WTC11 (cell line): Measurements from ENCODE around the gene TFDP1. TPM values are rescaled to one million over a fixed set of nuclear protein-coding genes. Genes with fewer than 3 reads are reported as not detected.
A peak's percentile ranks its signal among the peaks of the same experiment; 100 is the strongest.

ENCODE experiments used
- ATAC-seq: fragments of 200-7000 bp; cut with Tn5 transposase; 2 replicates; pipeline ENCODE4 v1.10.0; 2021; ENCODE audit warnings: mild to moderate bottlenecking, moderate library complexity
- CTCF ChIA-PET: fragments of 300-600 bp; sonication (Branson Sonifier 250); formaldehyde crosslinking; loops from one replicate; lab custom pipeline; 2021; ENCODE audit warnings: antibody characterized with exemption; lab: Charles Lee
- POLR2A ChIA-PET: fragments of 350-600 bp; sonication (Branson Sonifier 250); formaldehyde crosslinking; loops from one replicate; lab custom pipeline; 2021; ENCODE audit warnings: antibody characterized with exemption; lab: Charles Lee
- DNase-seq: peaks from one replicate; pipeline ENCODE4 v3.0.0; 2021; ENCODE audit warnings: low spot score
- H3K27ac Mint-ChIP-seq: 2 replicates; pipeline ENCODE4 v1.8.0; 2021; ENCODE audit warnings: mixed read lengths
- H3K27me3 Mint-ChIP-seq: 2 replicates; pipeline ENCODE4 v1.8.0; 2021; ENCODE audit warnings: low read depth, mild to moderate bottlenecking, moderate library complexity, mixed read lengths
- H3K36me3 Mint-ChIP-seq: 2 replicates; pipeline ENCODE4 v1.8.0; 2021; ENCODE audit warnings: mixed read lengths
- H3K4me1 Mint-ChIP-seq: 2 replicates; pipeline ENCODE4 v1.8.0; 2022; ENCODE audit warnings: mixed read lengths
- H3K4me3 Mint-ChIP-seq: 2 replicates; pipeline ENCODE4 v1.8.0; 2021; ENCODE audit warnings: mild to moderate bottlenecking, moderate library complexity, mixed read lengths
- H3K9me3 Mint-ChIP-seq: 2 replicates; pipeline ENCODE4 v1.8.0; 2021; ENCODE audit warnings: mixed read lengths
- AR ChIP-seq: fragments of 250-450 bp; sonication (Bioruptor Pico); IDR thresholded peaks from 2 replicates; pipeline ENCODE4 v1.9.0; 2021; ENCODE audit warnings: mild to moderate bottlenecking
- CBFB ChIP-seq: sonication (generic); formaldehyde crosslinking; IDR thresholded peaks from 2 replicates; pipeline ENCODE4 v1.8.1; 2022; ENCODE audit warnings: mild to moderate bottlenecking, low read depth, missing genetic modification reagents
- CREM ChIP-seq: sonication (generic); formaldehyde crosslinking; IDR thresholded peaks from 2 replicates; pipeline ENCODE4 v1.8.1; 2022; ENCODE audit warnings: mild to moderate bottlenecking, missing genetic modification reagents, moderate library complexity
- ESRRA ChIP-seq: sonication (generic); formaldehyde crosslinking; IDR thresholded peaks from 2 replicates; pipeline ENCODE4 v1.8.1; 2022; ENCODE audit warnings: mild to moderate bottlenecking, missing genetic modification reagents, borderline replicate concordance
- FOXJ3 ChIP-seq: sonication (generic); formaldehyde crosslinking; IDR thresholded peaks from 2 replicates; pipeline ENCODE4 v1.9.0; 2021; ENCODE audit warnings: missing genetic modification reagents, mild to moderate bottlenecking, borderline replicate concordance
- GTF2I ChIP-seq: fragments of 250-450 bp; sonication (Bioruptor Pico); conservative IDR thresholded peaks from 2 replicates; pipeline ENCODE4 v1.4.0; 2021; ENCODE audit warnings: mild to moderate bottlenecking
- HMGA2 ChIP-seq: fragments of 250-450 bp; sonication (Bioruptor Pico); IDR thresholded peaks from 2 replicates; pipeline ENCODE4 v1.4.0; 2021; ENCODE audit warnings: mild to moderate bottlenecking, moderate library complexity
- IRF1 ChIP-seq: sonication (generic); formaldehyde crosslinking; IDR thresholded peaks from 2 replicates; pipeline ENCODE4 v1.8.0; 2023; ENCODE audit warnings: missing genetic modification reagents
- JAZF1 ChIP-seq: fragments of 250-450 bp; sonication (Bioruptor Pico); IDR thresholded peaks from 2 replicates; pipeline ENCODE4 v1.9.0; 2021; ENCODE audit warnings: moderate library complexity, mild to moderate bottlenecking, inconsistent platforms
- NFATC4 ChIP-seq: fragments of 250-450 bp; sonication (Bioruptor Pico); IDR thresholded peaks from 2 replicates; pipeline ENCODE4 v1.9.0; 2021; ENCODE audit warnings: mild to moderate bottlenecking
- SP1 ChIP-seq: sonication (generic); formaldehyde crosslinking; conservative IDR thresholded peaks from 2 replicates; pipeline ENCODE4 v1.8.1; 2022; ENCODE audit warnings: missing genetic modification reagents
- USF2 ChIP-seq: sonication (generic); formaldehyde crosslinking; IDR thresholded peaks from 2 replicates; pipeline ENCODE4 v1.8.1; 2023; ENCODE audit warnings: mild to moderate bottlenecking, missing genetic modification reagents, moderate library complexity
- ZBTB43 ChIP-seq: sonication (generic); formaldehyde crosslinking; IDR thresholded peaks from 2 replicates; pipeline ENCODE4 v1.8.1; 2023; ENCODE audit warnings: mild to moderate bottlenecking, missing genetic modification reagents
- ZNF532 ChIP-seq: fragments of 250-450 bp; sonication (Bioruptor Pico); IDR thresholded peaks from 2 replicates; pipeline ENCODE4 v1.9.0; 2021; ENCODE audit warnings: mild to moderate bottlenecking, borderline replicate concordance
- total RNA-seq: library from RNA; stranded (reverse); gene quantifications from 3 replicates; pipeline ENCODE4 v1.2.3, GENCODE V29; 2021

Gene TFDP1
- total RNA-seq, 1 experiment from 2014 or later = 61.2 TPM

- DNase-seq = peak; percentile 5
- ATAC-seq = no peak
- CTCF ChIA-PET = no interaction called here
- peak overlapping the region; percentile 74; the same call in 1 of the 2 replicates for H3K27ac Mint-ChIP-seq
- H3K4me1 Mint-ChIP-seq = no peaks in the 10 kb centered on the region; the same call in 1 of the 2 replicates
- peaks cover 10% of the 10 kb centered on the region for H3K36me3 Mint-ChIP-seq
- TF ChIP-seq AR (CRISPR knock-in tag) (no peak), NFATC4 (CRISPR knock-in tag) (no peak), GTF2I (CRISPR knock-in tag) (no peak), CREM (CRISPR knock-in tag) (no peak), JAZF1 (no peak), IRF1 (CRISPR knock-in tag) (no peak), FOXJ3 (no peak), HMGA2 (CRISPR knock-in tag) (no peak), ZNF532 (CRISPR knock-in tag) (no peak)
- TF ChIP-seq, all 79 proteins: peak for 0
- Mint-ChIP-seq H3K4me3 (no peak overlapping the region), H3K27me3 (no peaks in the 10 kb centered on the region), H3K9me3 (peaks cover 13% of the 10 kb centered on the region)
- POLR2A ChIA-PET = no interaction called here
Observed at GRCh38 chr13:113648216-113648610, 63.7 kb downstream of the TFDP1 start.

GRCh38 chr13:113649212-113649611, 64.7 kb downstream of the TFDP1 start:
- DNase-seq (peak; percentile 17), ATAC-seq (peak; percentile 60)
- no peak overlapping the region for H3K27ac Mint-ChIP-seq
- ChIA-PET POLR2A (no interaction called here), CTCF (interaction anchor here (0.6 to 1.0 kb wide), 5 partner anchors 32 to 378 kb away, joined by 3 to 6 read pairs (median 5); no protein-coding TSS in a partner anchor)
- peaks cover 4% of the 10 kb centered on the region for H3K36me3 Mint-ChIP-seq
- no peaks in the 10 kb centered on the region for H3K27me3 Mint-ChIP-seq
- no peaks in the 10 kb centered on the region; the same call in 1 of the 2 replicates for H3K4me1 Mint-ChIP-seq
- H3K9me3 Mint-ChIP-seq = peaks cover 8% of the 10 kb centered on the region
- TF ChIP-seq HMGA2 (CRISPR knock-in tag) = no peak
- TF ChIP-seq CBFB (CRISPR knock-in tag) = no peak
- TF ChIP-seq AR (CRISPR knock-in tag) = no peak
- TF ChIP-seq USF2 (CRISPR knock-in tag) = peak; percentile 33; the same call in 1 of the 2 replicates
- TF ChIP-seq SP1 (CRISPR knock-in tag) = no peak
- peak; percentile 63; the same call in 1 of the 2 replicates for TF ChIP-seq ESRRA
- TF ChIP-seq ZBTB43 = no peak
- no peak overlapping the region for H3K4me3 Mint-ChIP-seq
